GM03348 (cell line): ENCODE results near the gene ERMAP.

Experiments
- DNase-seq: peaks from one replicate; pipeline ENCODE4 v3.0.0; 2012; ENCODE audit warnings: low spot score

The ERMAP gene

GRCh38 chr1:42873670-42874069 is 56.7 kb downstream of the ERMAP start:
- no peak for DNase-seq

- no peak for DNase-seq
These were observed 59.1 kb downstream of the ERMAP start for GRCh38 chr1:42876009-42876408.

GRCh38 chr1:42877380-42877779 is 60.5 kb downstream of the ERMAP start:
- no peak for DNase-seq

GRCh38 chr1:42880384-42880783 is 63.5 kb downstream of the ERMAP start:
- no peak for DNase-seq

- no peak for DNase-seq
These were observed 69.3 kb downstream of the ERMAP start for GRCh38 chr1:42886046-42886739.

GRCh38 chr1:42886800-42887199 is 69.9 kb downstream of the ERMAP start:
- DNase-seq = no peak

- DNase-seq = no peak
These were observed 70.4 kb downstream of the ERMAP start for GRCh38 chr1:42887366-42887765.

GRCh38 chr1:42888013-42888633 is 71.2 kb downstream of the ERMAP start:
- no peak for DNase-seq

- DNase-seq = no peak
These were observed 72.3 kb downstream of the ERMAP start for GRCh38 chr1:42889264-42889663.

- DNase-seq = no peak
These were observed 74.7 kb downstream of the ERMAP start for GRCh38 chr1:42891465-42892138.
